Neutrophil (primary cell): ENCODE data around the gene MMD2.

Experiments
- H3K27ac ChIP-seq: fragments of 200-600 bp; sonication (generic); 2 replicates; pipeline ENCODE4 v1.5.1; 2016; ENCODE audit warnings: mild to moderate bottlenecking, moderate library complexity
- H3K27me3 ChIP-seq: fragments of 200-600 bp; sonication (generic); 2 replicates; pipeline ENCODE4 v1.6.0; 2016; ENCODE audit warnings: mild to moderate bottlenecking
- H3K36me3 ChIP-seq: fragments of 200-600 bp; sonication (generic); 2 replicates; pipeline ENCODE4 v1.5.1; 2017
- H3K4me1 ChIP-seq, 2 experiments: fragments of 200-600 bp in 1 of 2; sonication (generic) in 1 of 2; 1 replicate in 1 of 2; 2 replicates in 1 of 2; pipeline versions ENCODE4 v1.5.1 to v1.6.1; 2013 to 2016; ENCODE audit warnings: low read depth in 1 of 2, low read length in 1 of 2, mild to moderate bottlenecking in 1 of 2, moderate library complexity in 1 of 2; ENCODE audit not compliant: control insufficient read depth in 1 of 2, insufficient read depth in 1 of 2
- H3K4me3 ChIP-seq, 2 experiments: fragments of 200-600 bp in 1 of 2; sonication (generic) in 1 of 2; 1 replicate in 1 of 2; 2 replicates in 1 of 2; pipeline ENCODE4 v1.5.1; 2013 to 2016; ENCODE audit warnings: low read depth in 1 of 2, low read length in 1 of 2, mild to moderate bottlenecking in 1 of 2, moderate library complexity in 1 of 2
- H3K9me3 ChIP-seq: fragments of 200-600 bp; sonication (generic); 2 replicates; pipeline ENCODE4 v1.5.1; 2016
- CTCF ChIP-seq: fragments of 200-600 bp; sonication (generic); IDR thresholded peaks from 2 replicates; pipeline ENCODE4 v1.5.1; 2016; ENCODE audit warnings: antibody characterized with exemption

MMD2 gene

GRCh38 chr7:4876586-4876985, 82.4 kb downstream of the MMD2 start:
- no peaks in the 10 kb centered on the region for H3K4me1 ChIP-seq
- TF ChIP-seq CTCF, result no peak
- H3K4me3 ChIP-seq, result no peak overlapping the region
- no peaks in the 10 kb centered on the region for H3K36me3 ChIP-seq
- no peaks in the 10 kb centered on the region for H3K9me3 ChIP-seq
- H3K27me3 ChIP-seq, result peaks cover 40% of the 10 kb centered on the region
- H3K27ac ChIP-seq, result no peak overlapping the region

DNA sequence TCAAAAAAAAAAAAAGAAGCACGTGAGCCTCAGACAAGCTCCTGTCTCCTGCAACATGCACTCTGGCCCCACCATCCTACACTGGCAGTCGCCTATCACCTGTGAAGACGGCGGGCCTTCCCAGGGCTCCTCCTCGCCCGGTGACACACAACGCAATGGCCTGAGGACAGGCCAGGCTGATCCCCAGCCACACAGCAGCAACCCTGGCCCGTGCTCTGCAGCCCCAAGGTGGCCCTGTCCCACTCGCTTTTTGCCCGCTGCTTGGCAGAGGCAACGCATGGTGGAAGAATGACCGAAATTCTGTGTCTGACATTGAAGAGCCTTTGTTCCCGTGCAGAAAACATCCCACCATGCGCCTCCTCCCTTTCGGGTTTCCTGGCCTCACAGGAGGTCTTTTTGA, 83.6 kb downstream of the MMD2 start:
- no peaks in the 10 kb centered on the region for H3K36me3 ChIP-seq
- TF ChIP-seq CTCF, result no peak

DNA sequence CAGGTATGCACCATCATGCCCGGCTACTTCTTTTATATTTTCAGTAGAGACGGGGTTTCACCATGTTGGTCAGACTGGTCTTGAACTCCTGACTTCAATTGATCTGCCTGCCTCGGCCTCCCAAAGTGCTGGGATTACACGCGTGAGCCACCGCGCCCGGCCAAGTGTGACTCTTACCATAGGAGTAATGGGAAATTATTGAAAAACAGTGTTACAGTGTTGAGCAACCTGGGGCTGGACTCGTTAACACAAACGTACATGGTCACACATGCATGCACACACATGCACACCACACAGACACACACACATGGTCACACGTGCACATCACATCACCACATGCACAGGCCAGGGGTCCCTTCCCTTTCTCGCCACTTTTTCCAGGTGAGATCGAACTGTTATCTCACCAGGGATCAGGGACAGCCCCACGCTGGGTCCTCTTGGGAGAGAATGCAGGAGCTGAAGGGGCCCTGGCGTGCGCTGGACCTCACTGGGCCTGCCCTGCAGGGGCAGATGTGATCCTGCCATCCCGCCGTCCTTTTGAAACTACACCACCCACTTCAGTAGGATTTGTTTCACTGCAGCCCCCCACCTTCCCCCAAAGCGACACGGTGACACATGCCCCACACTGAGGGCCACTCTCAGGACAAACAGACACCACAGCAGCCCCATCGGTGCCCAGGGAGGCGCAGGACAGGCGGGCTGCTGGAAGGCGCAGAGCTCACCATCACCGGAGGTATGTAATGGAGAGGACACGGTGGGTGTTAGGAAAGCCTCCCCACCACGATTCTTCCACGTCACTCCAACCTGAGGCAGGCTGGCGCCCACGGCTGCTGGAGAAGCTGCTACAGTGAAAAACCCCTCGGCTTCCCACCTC, 85.7 kb downstream of the MMD2 start:
- no peak for TF ChIP-seq CTCF
- Histone ChIP-seq H3K4me1 (no peaks in the 10 kb centered on the region), H3K27me3 (peaks cover 37% of the 10 kb centered on the region), H3K4me3 (no peak overlapping the region), H3K36me3 (no peaks in the 10 kb centered on the region), H3K9me3 (no peaks in the 10 kb centered on the region), H3K27ac (no peak overlapping the region)

More for the DNA sequence above, 83.6 kb downstream of the MMD2 start:
- no peaks in the 10 kb centered on the region for H3K9me3 ChIP-seq
- H3K27ac ChIP-seq, result no peak overlapping the region
- H3K4me1 ChIP-seq, result no peaks in the 10 kb centered on the region
- H3K4me3 ChIP-seq, result no peak overlapping the region
- peaks cover 40% of the 10 kb centered on the region for H3K27me3 ChIP-seq

DNA sequence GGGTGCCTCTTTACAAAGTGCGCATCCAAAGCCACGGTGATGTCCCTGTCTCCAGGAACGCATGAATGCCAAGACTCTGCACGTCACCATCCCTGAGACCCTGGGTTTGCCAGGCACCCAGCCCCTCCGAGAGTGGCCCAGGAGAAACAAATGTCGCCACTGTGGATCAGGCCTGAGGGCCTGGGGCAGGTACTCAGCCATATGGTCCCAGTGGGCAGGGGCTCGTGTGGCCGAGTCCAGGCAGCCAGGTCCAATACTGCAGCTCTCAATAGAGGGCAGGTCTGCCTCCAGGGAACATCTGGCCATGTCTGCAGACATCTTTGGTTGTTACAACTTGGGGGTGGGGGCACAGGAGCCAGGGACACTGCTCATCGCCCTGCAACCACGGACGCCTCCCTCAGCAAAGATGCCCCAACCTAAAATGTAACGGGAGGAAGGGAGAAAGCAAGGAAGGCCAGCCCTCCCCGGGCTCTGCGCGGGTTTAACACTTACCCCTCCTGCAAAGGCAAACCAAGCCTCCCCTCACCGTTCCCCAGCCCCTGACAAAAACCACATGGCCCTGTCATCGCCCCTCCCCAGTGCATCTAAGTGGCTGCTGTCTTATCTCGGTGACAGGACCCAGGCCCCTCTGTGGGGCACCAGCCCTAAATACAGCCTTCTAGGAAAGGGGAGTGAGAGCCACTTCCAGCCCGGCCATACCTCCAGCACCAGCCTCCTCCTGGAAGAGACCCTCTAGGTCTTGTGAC, 86.9 kb downstream of the MMD2 start:
- Histone ChIP-seq H3K9me3 (no peaks in the 10 kb centered on the region), H3K36me3 (no peaks in the 10 kb centered on the region), H3K27ac (no peak overlapping the region), H3K27me3 (peaks cover 37% of the 10 kb centered on the region), H3K4me1 (no peaks in the 10 kb centered on the region), H3K4me3 (no peak overlapping the region)
- no peak for TF ChIP-seq CTCF

GRCh38 chr7:4871056-4871680, 87.8 kb downstream of the MMD2 start:
- Histone ChIP-seq H3K4me1 (no peaks in the 10 kb centered on the region), H3K27ac (no peak overlapping the region), H3K9me3 (no peaks in the 10 kb centered on the region), H3K4me3 (no peak overlapping the region), H3K27me3 (peaks cover 37% of the 10 kb centered on the region), H3K36me3 (no peaks in the 10 kb centered on the region)
- no peak for TF ChIP-seq CTCF
